ENCODE measurements around the gene RASSF9.
A peak's percentile ranks its signal among the peaks of the same experiment; 100 is the strongest.

The RASSF9 gene

DNA sequence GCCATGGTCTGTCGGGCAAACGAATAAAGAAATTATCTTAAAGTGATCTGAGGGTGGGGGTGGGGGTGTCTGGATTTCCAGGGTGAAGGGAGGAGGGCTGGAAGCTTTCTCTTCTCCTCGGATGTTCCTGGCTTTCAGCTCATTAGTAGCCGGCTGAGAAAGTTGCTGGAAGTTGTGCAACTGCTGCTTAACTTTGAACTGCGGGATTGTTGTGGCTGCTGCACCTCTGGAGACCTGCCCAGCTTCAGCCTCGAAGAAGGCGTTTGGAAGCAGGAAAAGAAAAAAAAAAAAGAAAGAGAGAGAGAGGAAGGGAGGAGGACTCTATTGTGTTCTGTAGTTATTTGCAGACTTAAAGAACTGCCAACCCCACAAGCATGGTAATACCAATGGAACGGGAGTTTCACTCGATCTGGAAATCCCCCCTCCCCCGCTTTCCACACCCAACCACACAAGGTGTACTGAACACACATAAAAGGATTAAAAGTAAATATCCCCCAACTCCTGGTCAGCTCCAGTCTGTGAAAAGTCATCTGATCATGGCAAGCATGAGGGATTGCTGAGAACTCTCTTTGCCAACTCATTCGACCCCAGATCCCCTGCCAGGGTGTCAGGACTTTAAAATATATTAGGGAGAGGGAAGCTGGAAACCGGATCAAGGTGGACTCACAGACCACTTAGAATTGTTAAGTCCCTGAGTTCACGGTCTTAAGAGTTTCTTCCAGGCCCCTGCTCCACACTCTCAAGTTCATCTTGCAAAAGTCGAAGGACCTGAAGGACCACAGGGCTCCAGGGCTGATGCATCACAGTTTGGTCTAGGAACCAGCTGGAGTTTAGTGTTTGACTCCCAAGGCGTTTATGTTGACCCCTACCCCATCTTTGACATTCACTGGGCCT is at the start of gene RASSF9:
TSS of gene RASSF9 (minus strand) at position 213 of the 894 bp plus-strand sequence. CDS start at position 5, 208 bp downstream.
- DNase-seq, result no peak

DNA sequence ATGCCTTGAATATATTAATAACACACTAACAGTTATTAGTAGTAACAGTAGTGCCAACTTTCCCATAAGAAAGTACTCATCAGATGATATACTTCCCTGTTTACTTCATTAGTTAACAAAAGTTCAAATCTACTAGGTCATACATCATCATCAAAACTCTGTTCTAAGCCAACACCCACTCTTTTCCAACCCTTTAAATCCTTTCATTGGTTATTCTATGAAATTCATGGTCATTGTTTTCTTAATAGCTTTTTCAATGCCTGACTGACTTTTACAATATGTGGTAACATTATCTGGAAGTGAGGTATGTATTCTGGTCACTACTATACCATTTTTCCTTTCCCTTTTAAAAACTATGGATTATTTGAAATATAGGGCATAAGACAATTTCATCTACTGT is 47.6 kb upstream of the RASSF9 start:
- no peak for DNase-seq

DNA sequence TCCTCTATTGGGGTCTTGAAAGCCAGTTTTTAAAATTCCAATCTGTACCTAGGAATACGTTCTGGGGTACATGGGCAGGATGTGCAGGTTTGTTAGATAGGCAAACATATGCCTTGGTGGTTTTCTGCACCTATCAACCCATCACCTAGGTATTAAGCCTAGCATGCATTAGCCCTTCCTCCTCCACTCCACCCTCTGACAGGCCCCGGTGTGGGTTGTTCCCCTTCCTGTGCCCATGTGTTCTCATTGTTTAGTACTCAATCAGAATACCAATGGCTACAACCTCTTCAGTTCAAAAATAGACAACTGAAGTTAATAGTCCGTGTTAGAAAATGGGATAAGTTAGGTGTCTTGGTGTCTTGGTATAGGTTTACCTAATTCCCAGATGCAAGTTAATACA is 41.2 kb upstream of the RASSF9 start:
- DNase-seq, result no peak

GRCh38 chr12:85874031-85874461 is 37.8 kb upstream of the RASSF9 start, which contains the start of gene NTS:
TSS of gene NTS (plus strand) at chr12:85874295. CDS start at chr12:85874404, 109 bp downstream.
- no peak for DNase-seq

DNA sequence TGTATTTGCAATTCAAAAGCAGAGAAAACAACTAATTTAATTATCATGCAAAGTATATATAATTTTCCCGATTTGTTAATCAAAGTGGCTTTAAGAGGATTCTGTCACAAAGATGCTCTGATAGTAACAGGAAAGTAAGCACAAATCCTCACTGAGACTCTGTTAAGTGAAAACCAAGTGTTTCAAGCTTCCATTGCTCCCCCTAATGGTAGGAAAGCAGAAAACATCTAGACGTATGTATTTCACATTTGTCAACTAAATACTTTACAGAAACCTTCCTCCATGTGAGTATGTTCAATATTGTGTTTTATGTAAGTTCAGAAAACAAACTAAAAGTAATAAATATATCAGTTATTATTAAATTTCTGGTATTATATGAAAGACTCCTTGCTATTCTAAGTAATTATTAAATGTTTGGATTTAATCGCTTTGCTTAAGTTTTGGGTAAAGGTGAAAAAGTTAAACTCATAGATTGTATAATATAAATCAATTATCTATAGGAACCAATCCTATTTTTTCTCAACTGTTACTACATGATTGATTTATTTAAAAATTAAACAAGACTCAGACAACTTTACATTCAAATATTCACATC is 36.4 kb upstream of the RASSF9 start:
- DNase-seq, result peak; percentile 47

- DNase-seq, result peak; percentile 38
These were observed 31.0 kb upstream of the RASSF9 start for GRCh38 chr12:85866986-85867776.

DNA sequence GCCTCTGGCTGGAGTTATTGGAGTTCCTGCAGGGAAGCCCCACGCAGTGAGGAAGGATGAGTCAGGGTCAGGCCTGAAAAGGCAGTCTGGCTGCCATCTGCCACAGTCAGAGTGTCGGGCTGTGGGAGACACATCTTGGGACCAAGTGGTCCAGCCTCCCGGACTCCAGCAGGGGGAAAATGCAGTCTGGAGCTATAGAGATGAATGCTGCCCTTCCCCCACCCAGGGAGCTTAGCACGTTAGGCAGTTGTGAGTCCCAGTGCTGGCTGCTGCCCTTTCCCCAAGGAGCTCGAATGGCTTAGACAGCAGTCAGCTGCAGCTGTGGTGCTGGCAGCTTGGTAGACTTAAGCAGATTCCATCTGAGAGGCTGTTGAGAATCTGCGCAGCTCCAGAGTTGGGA is 29.7 kb upstream of the RASSF9 start:
- no peak for DNase-seq

DNA sequence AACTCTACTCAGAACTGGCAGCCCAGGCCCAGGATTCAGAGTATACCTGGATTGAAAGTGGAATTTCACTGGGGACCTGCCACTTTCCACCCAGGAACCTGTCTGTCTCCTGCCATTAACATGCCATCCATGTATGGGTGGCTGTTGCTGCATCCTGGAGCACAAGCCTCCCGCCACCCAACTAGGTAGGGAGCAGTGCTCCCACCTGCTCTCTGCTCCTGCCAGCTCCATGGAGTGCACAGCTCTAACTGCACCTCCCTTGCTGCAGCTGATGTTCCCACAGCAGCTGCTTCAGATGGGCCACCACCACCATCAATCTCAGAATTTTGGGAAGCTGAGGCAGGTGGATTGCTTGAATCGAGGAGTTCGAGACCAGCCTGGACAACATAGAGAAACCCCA is 20.8 kb upstream of the RASSF9 start:
- DNase-seq, result no peak

DNA sequence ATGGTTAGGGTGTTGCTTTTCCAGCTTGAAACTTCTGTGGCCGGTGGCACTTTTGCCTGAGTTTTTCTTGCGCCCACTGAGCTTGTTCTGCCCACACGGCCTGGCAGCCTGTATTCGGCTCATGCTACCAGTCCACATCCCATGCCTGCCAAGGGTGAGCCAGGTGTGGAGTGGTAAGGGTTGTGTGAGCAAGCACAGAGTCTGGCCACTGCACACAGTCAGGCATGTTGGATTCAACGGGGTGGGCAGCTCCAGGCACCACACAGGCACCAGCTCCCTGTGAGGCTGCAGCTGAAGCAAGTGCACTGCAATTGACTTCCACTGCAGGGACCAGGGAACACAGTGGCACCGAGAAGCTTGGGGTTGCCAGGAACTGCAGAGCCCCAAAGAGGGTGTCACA is 19.1 kb upstream of the RASSF9 start:
- no peak for DNase-seq

- DNase-seq, result no peak
These were observed 13.1 kb upstream of the RASSF9 start for GRCh38 chr12:85849344-85849743.

- no peak for DNase-seq
These were observed 7.5 kb upstream of the RASSF9 start for GRCh38 chr12:85843606-85844310.

DNA sequence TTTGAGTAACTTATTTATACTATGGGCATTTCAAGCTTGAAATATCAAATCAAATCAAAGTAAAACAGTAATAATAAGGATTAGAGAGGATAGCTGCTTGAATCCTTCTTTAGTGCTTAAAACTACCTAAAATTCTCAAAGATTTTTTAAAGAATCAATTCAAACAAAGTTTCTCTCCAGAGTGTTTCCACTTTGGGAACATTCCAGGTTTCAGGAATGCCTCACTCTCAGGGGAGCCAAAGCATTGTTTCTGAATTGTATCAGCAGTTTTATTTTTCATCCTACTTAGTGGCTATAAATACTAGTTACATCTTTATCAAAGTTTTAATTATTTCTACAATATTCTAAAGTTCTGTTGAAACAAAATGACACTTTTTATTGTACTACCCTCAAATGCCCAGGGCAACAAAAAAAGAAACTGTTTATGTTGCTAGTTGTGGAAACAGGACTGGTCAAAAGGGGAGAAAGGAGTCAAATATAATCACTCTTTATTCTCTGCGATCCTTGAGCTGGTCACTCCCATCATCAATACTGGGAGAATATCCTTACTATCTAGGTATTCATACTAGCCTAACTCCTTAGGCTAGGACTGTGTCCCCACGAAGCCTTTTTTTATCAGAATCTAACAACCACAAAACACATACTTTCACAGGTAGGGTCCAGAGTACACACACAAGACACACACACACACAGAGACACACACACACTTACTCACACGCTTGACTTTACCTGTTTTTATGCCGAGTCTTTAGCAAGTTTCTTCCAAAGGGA is 598 bp downstream of the RASSF9 start:
- DNase-seq, result no peak

- no peak for DNase-seq
These were observed 1.8 kb downstream of the RASSF9 start for GRCh38 chr12:85834378-85834777.

DNA sequence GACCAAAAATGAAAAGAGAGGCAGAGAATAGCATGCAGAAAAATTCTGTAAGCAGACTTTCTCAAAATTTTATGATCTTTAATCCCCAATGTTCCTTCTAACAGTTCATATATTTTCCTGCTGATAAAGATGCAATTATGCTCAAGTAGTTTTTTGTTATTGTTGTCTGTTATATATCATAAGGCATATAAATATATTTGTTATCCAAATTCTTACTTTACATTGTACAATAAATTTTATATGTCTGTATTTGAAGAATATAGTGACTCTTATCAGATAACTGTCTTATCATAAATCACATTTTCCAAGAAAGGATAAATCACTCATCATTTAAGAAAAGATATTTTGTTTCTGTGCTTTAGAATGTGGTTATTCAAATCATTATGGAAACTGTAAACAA is 2.6 kb downstream of the RASSF9 start:
- no peak for DNase-seq

DNA sequence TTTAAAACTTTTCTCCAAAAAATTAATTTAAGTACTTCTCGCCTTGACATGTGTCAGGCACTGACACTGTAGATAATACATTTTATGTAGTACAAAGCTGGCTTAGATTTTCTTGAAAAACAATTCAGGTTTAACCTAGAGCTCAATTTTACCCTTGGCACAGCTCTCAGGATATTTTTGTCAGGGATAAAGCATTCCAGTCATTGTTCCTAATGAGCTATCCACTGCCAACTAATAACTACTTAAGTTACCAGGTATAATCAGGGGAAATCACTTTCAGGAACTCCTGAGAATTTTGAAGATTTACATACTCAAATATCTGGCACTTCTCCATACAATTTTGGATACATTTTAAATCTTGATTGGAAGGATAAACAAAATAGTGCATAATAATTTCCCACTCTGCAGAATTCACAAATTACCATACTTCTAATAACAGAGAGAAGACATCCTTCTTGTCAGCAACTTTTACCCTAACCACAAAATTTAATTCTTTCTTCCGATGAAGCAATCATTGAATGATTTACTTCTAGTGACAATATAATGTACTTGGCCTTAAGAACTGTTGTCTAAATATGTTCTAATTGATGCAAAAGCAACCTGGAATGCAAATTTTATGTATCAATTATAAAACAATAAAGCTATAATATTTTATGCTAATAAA is 4.8 kb downstream of the RASSF9 start:
- DNase-seq, result no peak

DNA sequence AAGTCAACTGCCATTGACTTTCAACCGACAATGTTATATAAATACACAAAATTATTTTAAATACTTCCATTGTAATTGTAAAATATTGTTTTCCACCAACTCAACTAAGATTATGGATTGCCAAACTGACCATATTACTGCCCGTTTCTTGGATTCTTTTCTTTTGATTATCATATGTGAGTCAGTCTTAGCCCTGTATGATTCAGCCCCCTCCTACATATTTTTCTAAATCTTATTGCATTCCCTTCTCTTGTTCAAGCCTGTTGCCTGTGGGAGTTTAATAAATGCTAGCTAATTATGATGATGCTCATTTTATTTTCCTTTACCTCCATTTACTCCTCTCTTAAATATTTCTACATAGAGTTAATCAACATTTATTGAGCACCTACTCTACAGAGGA is 6.8 kb downstream of the RASSF9 start:
- DNase-seq, result no peak

DNA sequence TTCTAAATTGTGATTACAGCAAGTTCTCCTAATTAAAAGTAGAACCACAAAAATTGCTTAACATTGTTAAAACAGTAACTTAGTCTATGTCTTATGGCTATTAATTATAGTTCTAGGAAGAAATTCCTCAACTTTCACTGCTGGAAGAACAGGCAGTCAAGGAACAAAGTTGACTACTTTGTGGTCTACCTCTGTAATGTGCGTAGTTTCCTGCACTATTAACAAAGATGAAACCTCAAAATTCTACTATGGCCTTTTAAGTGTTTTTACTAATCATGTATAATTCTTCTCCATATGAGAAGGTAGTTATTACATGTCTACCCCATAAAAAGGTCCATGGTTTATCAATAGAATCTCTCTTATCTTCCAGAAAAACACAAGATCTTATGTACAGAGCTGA is 7.6 kb downstream of the RASSF9 start:
- DNase-seq, result no peak

GRCh38 chr12:85825746-85826145 is 10.5 kb downstream of the RASSF9 start:
- DNase-seq, result no peak

GRCh38 chr12:85823436-85824180 is 12.6 kb downstream of the RASSF9 start:
- DNase-seq, result no peak

GRCh38 chr12:85821759-85822158 is 14.4 kb downstream of the RASSF9 start:
- DNase-seq, result no peak

GRCh38 chr12:85821206-85821605 is 15.0 kb downstream of the RASSF9 start:
- no peak for DNase-seq

Measured in activated CD4-positive, alpha-beta T cell treated with anti-CD3 and anti-CD28 coated beads, Interleukin-10, Interleukin-2, amounts not matched to agents 100 ng/mL and 50 ng/mL, durations not matched to agents 16 hours and 8 hours (primary cell).